ENCODE data around the gene CDK19.

Gene CDK19

DNA sequence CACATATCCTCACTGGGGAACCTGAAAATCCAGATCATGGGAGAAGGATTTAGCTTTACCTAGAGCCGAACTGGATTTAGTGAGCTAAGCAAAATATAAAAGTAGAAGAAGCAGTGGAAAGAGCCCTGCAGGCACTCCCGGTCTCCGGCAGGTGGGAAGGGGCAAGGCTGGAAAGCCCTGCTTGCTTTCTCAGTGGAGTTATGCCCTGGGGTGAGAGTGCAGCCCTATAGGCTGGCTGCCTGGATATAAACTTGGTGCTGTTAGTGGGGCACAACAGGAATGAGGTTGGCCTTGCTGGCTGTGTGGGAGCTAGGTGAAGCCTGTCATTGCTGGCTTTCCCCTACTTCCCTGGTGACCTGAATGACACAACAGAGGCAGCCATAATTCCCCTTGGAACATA lies 122.0 kb downstream of the CDK19 start:
- TF ChIP-seq, protein P1, sequence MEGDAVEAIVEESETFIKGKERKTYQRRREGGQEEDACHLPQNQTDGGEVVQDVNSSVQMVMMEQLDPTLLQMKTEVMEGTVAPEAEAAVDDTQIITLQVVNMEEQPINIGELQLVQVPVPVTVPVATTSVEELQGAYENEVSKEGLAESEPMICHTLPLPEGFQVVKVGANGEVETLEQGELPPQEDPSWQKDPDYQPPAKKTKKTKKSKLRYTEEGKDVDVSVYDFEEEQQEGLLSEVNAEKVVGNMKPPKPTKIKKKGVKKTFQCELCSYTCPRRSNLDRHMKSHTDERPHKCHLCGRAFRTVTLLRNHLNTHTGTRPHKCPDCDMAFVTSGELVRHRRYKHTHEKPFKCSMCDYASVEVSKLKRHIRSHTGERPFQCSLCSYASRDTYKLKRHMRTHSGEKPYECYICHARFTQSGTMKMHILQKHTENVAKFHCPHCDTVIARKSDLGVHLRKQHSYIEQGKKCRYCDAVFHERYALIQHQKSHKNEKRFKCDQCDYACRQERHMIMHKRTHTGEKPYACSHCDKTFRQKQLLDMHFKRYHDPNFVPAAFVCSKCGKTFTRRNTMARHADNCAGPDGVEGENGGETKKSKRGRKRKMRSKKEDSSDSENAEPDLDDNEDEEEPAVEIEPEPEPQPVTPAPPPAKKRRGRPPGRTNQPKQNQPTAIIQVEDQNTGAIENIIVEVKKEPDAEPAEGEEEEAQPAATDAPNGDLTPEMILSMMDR (IDR thresholded peaks at IDR 0.05; ENCODE audit: insufficient read depth, low read depth, low read length, missing control alignments) = no peak
- DNase-seq (ENCODE audit: low read depth) = no peak
- no peak overlapping the region for H3K4me3 ChIP-seq (ENCODE audit: low read depth, low read length)

DNA sequence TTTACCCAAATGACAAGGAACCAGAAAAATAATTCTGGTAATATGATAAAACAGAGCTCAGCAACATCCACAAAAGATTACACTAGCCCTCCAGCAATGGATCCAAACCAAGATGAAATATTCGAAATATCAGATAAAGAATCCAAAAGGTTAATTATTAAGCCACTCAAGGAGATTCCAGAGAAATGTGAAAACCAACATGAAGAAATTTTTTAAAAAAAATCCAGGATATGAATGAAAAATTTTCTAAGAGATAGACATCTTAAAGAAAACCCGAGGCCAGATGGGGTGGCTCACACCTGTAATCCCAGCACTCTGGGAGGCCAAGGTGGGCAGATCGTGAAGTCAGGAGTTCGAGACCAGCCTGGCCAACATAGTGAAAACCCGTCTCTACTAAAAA lies 124.4 kb downstream of the CDK19 start:
- H3K4me3 ChIP-seq (ENCODE audit: low read depth, low read length) = no peak overlapping the region
- DNase-seq (ENCODE audit: low read depth) = no peak
- TF ChIP-seq, protein P1 (IDR thresholded peaks at IDR 0.05; ENCODE audit: insufficient read depth, low read depth, low read length, missing control alignments) = no peak

DNA sequence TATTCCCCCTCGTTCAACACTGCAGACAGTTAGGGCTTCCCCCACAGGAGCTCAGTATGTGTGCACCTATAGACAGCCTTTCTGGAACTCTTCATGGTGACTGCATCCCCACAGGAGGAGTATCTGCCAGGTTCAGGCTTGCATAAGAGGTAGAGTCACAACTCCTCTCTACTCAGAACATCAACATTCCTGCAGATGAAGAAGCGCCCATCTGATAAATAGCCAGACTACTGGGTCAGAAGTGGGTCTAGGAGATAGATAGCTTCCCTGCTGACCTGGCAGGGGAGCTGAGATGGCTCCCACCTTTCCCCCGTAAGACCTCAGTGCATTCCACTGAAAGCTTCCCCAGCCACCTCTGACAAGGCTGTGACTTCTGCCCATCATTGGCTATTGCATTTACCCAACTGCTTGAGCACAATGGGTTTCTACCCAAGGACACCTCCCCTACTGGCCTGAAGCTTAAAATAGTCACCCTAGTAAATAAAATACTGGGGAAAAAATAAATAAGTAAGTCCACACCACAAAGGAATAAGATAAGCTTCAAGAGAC lies 125.1 kb downstream of the CDK19 start:
- no peak overlapping the region for H3K4me3 ChIP-seq (ENCODE audit: low read depth, low read length)
- DNase-seq (ENCODE audit: low read depth) = no peak
- TF ChIP-seq, protein P1 (IDR thresholded peaks at IDR 0.05; ENCODE audit: insufficient read depth, low read depth, low read length, missing control alignments) = no peak

DNA sequence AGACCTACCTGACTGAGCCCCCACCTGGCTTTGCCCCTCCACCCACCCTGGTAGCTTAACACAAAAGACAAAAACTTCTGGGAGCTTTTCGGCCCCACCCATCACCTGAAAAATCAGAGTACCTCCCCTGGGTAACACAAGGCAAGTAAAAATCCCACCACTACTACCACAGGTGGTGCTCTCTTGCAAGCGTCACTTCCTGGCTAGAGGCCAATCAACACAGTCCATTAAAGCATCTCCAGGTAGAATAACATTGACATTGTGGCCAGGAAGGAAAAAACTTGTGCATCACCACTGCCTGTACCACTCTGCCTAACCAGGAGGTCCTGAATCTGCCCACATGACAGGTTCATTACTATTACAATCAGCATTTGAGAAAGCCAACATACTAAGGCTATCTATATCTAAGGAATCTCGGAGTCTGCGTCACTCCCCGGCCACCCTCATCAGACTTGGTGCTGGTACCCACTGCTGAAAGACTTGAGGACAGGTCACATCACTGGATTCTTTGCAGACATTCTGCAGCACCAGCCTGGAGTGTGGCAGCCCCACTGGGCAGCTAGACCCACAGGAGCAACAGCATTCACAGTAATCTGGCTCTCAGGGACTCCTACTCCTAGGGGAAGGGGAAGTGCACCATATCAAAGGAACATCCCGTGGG lies 125.9 kb downstream of the CDK19 start:
- no peak overlapping the region for H3K4me3 ChIP-seq (ENCODE audit: low read depth, low read length)
- TF ChIP-seq, protein P1 (IDR thresholded peaks at IDR 0.05; ENCODE audit: insufficient read depth, low read depth, low read length, missing control alignments) = no peak
- no peak for DNase-seq (ENCODE audit: low read depth)

GRCh38 chr6:110688661-110689268 lies 126.5 kb downstream of the CDK19 start:
- TF ChIP-seq, protein P1 (IDR thresholded peaks at IDR 0.05; ENCODE audit: insufficient read depth, low read depth, low read length, missing control alignments) = no peak
- no peak overlapping the region for H3K4me3 ChIP-seq (ENCODE audit: low read depth, low read length)
- DNase-seq (ENCODE audit: low read depth) = no peak

DNA sequence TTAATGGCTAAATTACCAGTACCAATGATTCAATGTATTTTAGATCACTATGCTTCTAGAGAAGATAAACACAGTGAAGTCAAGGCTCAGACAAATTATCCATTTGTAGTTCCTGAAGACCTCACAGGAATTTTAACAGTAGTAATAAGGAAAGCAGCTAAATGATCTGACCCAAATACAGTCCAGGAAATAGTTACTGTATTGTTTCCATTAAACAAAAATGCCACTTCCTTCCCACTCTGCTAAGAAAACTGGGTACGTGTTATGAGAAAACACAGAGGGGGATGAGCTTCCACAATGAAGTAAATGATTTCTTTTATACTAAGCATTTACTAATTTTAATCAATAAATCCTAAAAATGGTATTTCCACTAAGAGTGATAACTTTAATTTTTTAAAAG lies 127.9 kb downstream of the CDK19 start:
- H3K4me3 ChIP-seq (ENCODE audit: low read depth, low read length) = no peak overlapping the region
- DNase-seq (ENCODE audit: low read depth) = no peak
- TF ChIP-seq, protein P1 (IDR thresholded peaks at IDR 0.05; ENCODE audit: insufficient read depth, low read depth, low read length, missing control alignments) = no peak

All from GM12865 (cell line).